CD4-positive, alpha-beta T cell (primary cell): ENCODE data around the gene CAMTA1. TPM values are rescaled to one million over a fixed set of nuclear protein-coding genes. Genes with fewer than 3 reads are reported as not detected.
A peak's percentile ranks its signal among the peaks of the same experiment; 100 is the strongest.
"Not testable (repeated sequence)": the region's sequence is repeated elsewhere in the genome, so short reads cannot be mapped to it uniquely, and the experiment has no call there.

Source experiments
- ATAC-seq: fragments of 200-7000 bp; cut with Tn5 transposase; one replicate; pipeline ENCODE4 v1.10.0; 2022; ENCODE audit warnings: mild to moderate bottlenecking; ENCODE audit not compliant: poor library complexity
- CTCF ChIA-PET: fragments of 350-600 bp; sonication (Branson Sonifier 250); formaldehyde crosslinking; loops from one replicate; lab custom pipeline; 2021; ENCODE audit warnings: antibody characterized with exemption, inconsistent platforms; lab: Charles Lee
- POLR2A ChIA-PET: fragments of 350-600 bp; sonication (Branson Sonifier 250); formaldehyde crosslinking; loops from one replicate; lab custom pipeline; 2021; ENCODE audit warnings: antibody characterized with exemption, inconsistent platforms; lab: Charles Lee
- DNase-seq, 14 experiments: peaks; one replicate each; pipeline ENCODE4 v3.0.0-alpha.2; 2013 to 2020; ENCODE audit warnings: mixed read lengths in 2 of 14
- H3K27ac ChIP-seq, 2 donors: one replicate each; pipeline versions ENCODE4 v1.5.1 to v1.7.0; 2013; ENCODE audit warnings: low read length in 2 of 2, low read depth in 1 of 2, mild to moderate bottlenecking in 1 of 2
- H3K27me3 ChIP-seq, 2 experiments: 1 replicate in 1 of 2; 2 replicates in 1 of 2; pipeline versions ENCODE4 v1.6.1 to v1.7.0; 2013; ENCODE audit warnings: low read length in 2 of 2, control low read depth in 1 of 2, mild to moderate bottlenecking in 1 of 2, moderate library complexity in 1 of 2; ENCODE audit not compliant: insufficient read depth in 2 of 2, control insufficient read depth in 1 of 2
- H3K36me3 ChIP-seq: one replicate; pipeline ENCODE4 v1.6.1; 2013; ENCODE audit warnings: low read length, control low read depth; ENCODE audit not compliant: insufficient read depth
- H3K4me1 ChIP-seq: one replicate; pipeline ENCODE4 v1.6.1; 2013; ENCODE audit warnings: low read length, control low read depth; ENCODE audit not compliant: insufficient read depth
- H3K4me3 ChIP-seq: one replicate; pipeline ENCODE4 v1.5.1; 2013; ENCODE audit warnings: mild to moderate bottlenecking, low read length, moderate library complexity
- H3K9me3 ChIP-seq, 2 experiments: 1 replicate in 1 of 2; 2 replicates in 1 of 2; pipeline versions ENCODE4 v1.6.1 to v1.7.0; 2013; ENCODE audit warnings: low read length in 2 of 2, mild to moderate bottlenecking in 2 of 2, control low read depth in 1 of 2, moderate library complexity in 1 of 2; ENCODE audit not compliant: control insufficient read depth in 1 of 2, insufficient read depth in 1 of 2
- H3K27ac Mint-ChIP-seq: one replicate; pipeline ENCODE4 v1.8.0; 2020; ENCODE audit warnings: mixed read lengths
- H3K27me3 Mint-ChIP-seq: one replicate; pipeline ENCODE4 v1.8.0; 2021; ENCODE audit warnings: mixed read lengths
- H3K36me3 Mint-ChIP-seq: one replicate; pipeline ENCODE4 v1.8.0; 2021; ENCODE audit warnings: low read depth, mixed read lengths
- H3K4me1 Mint-ChIP-seq: one replicate; pipeline ENCODE4 v1.8.0; 2021; ENCODE audit warnings: low read depth, mixed read lengths
- H3K4me3 Mint-ChIP-seq: one replicate; pipeline ENCODE4 v1.8.0; 2020; ENCODE audit warnings: mild to moderate bottlenecking, mixed read lengths
- H3K9me3 Mint-ChIP-seq: one replicate; pipeline ENCODE4 v1.8.0; 2020; ENCODE audit warnings: mixed read lengths
- CTCF ChIP-seq: fragments of 200-600 bp; IDR thresholded peaks from one replicate; pipeline ENCODE4 v1.8.0; 2022; ENCODE audit warnings: antibody characterized with exemption, mild to moderate bottlenecking
- intact Hi-C, 2 experiments: fragments of 100-400 bp; cut with DNase I in 1 of 2; cut with micrococcal nuclease in 1 of 2; formaldehyde crosslinking; loops; one replicate each; pipeline versions ENCODE4 v1.15.1 to v1.9.0; 2023 to 2025; cut with DNase I, micrococcal nuclease
- total RNA-seq, 174 experiments: library from RNA in 2 of 174; stranded (reverse) in 2 of 174; gene quantifications; one replicate each; pipeline ENCODE4 v1.2.3 and lab custom pipeline; 2021 to 2026

Gene CAMTA1
- total RNA-seq, 2 experiments from 2014 or later = 38.6 to 39.3 TPM

GRCh38 chr1:7705908-7706216, 920.6 kb downstream of the CAMTA1 start:
- Histone ChIP-seq H3K4me3 (peak overlapping the region; percentile 46), H3K27ac (no peak overlapping the region), H3K9me3 (no peaks in the 10 kb centered on the region), H3K4me1 (peaks cover 20% of the 10 kb centered on the region), H3K36me3 (no peaks in the 10 kb centered on the region), H3K27me3 (peaks cover 31 to 60% of the 10 kb centered on the region in 2 experiments)
- Mint-ChIP-seq H3K4me1 (peaks cover 16% of the 10 kb centered on the region), H3K27ac (peak overlapping the region; percentile 75), H3K36me3 (no peaks in the 10 kb centered on the region), H3K9me3 (no peaks in the 10 kb centered on the region), H3K4me3 (peak overlapping the region; percentile 88), H3K27me3 (peaks cover 74% of the 10 kb centered on the region)
- ATAC-seq (no peak), DNase-seq (peak in 1 of 14 experiments; percentile 6)
- POLR2A ChIA-PET = interaction anchor here (0.9 to 2.1 kb wide), 4 partner anchors 26 to 47 kb away, joined by 4 to 22 read pairs (median 6); no protein-coding TSS in a partner anchor
- CTCF ChIA-PET = no interaction called here
- no peak for TF ChIP-seq CTCF
- intact Hi-C loops = loop anchor here in 1 of 2 experiments (2.0 kb wide), 1 partner anchor 77 kb away; no protein-coding TSS in a partner anchor

DNA sequence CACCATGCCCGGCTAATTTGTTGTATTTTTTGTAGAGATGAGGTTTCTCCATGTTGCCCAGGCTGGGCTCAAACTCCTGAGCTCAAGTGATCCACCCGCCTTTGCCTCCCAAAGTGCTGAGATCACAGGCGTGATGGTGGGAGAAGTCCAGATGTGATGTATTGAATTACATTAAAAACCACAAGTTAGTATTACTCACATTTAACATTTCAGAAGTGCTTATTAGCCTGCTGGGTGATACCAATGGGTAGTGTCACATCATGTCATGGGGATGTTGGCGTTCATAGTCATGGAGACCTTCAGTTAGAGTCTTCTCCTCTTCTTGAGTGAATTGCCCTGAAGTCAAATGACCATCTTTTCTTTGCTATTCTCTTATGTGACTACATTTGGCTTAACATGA, 922.3 kb downstream of the CAMTA1 start:
- Mint-ChIP-seq H3K36me3 (no peaks in the 10 kb centered on the region), H3K4me1 (peaks cover 15% of the 10 kb centered on the region), H3K27me3 (peaks cover 79% of the 10 kb centered on the region), H3K9me3 (no peaks in the 10 kb centered on the region), H3K27ac (no peak overlapping the region), H3K4me3 (no peak overlapping the region)
- no peak overlapping the region for H3K27ac ChIP-seq
- peaks cover 35 to 55% of the 10 kb centered on the region in 2 experiments for H3K27me3 ChIP-seq
- no peak overlapping the region for H3K4me3 ChIP-seq
- DNase-seq (no peak), ATAC-seq (no peak)
- H3K36me3 ChIP-seq = no peaks in the 10 kb centered on the region
- CTCF ChIA-PET = interaction anchor here (0.6 kb wide), 1 partner anchor 14 kb away, joined by 3 read pairs; no protein-coding TSS in a partner anchor
- POLR2A ChIA-PET = no interaction called here
- no peak for TF ChIP-seq CTCF
- intact Hi-C loops = no loop called here
- H3K9me3 ChIP-seq = no peaks in the 10 kb centered on the region
- peaks cover 20% of the 10 kb centered on the region for H3K4me1 ChIP-seq

GRCh38 chr1:7708065-7708464, 922.8 kb downstream of the CAMTA1 start:
- peaks cover 79% of the 10 kb centered on the region for H3K27me3 Mint-ChIP-seq
- POLR2A ChIA-PET = not testable (repeated sequence)

DNA sequence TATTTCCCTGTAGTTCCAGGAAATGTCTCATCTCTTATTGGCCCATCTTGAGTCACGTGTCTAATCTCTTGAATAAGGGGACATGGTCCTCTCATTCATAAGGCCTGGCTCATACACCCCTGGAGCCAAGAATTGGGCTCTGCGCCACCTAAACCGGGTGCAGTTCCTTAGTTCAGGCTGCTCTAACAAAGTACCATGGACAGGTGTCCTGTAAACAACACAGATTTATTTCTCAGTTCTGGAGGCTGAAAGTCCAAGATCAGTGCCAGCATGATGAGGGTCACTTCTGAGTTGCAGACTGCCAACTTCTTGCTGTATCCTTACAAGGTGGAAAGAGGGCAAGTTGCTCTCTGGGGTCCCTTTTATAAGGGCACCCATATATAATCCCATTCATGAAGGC, 925.6 kb downstream of the CAMTA1 start:
- no peaks in the 10 kb centered on the region for H3K9me3 ChIP-seq
- H3K4me1 ChIP-seq = peaks cover 3% of the 10 kb centered on the region
- TF ChIP-seq CTCF = no peak
- Mint-ChIP-seq H3K36me3 (no peaks in the 10 kb centered on the region), H3K4me1 (peaks cover 3% of the 10 kb centered on the region), H3K9me3 (no peaks in the 10 kb centered on the region), H3K4me3 (no peak overlapping the region), H3K27me3 (peaks cover 81% of the 10 kb centered on the region), H3K27ac (no peak overlapping the region)
- H3K27ac ChIP-seq = no peak overlapping the region
- intact Hi-C loops = no loop called here
- CTCF ChIA-PET = interaction anchor here (0.7 to 1.8 kb wide), 2 partner anchors 44 to 57 kb away, joined by 3 to 5 read pairs; no protein-coding TSS in a partner anchor
- H3K27me3 ChIP-seq = peaks cover 27 to 43% of the 10 kb centered on the region in 2 experiments
- no peak for DNase-seq
- H3K4me3 ChIP-seq = no peak overlapping the region
- no peaks in the 10 kb centered on the region for H3K36me3 ChIP-seq
- ATAC-seq = no peak
- POLR2A ChIA-PET = no interaction called here

More at GRCh38 chr1:7708065-7708464, 922.8 kb downstream of the CAMTA1 start:
- H3K4me3 Mint-ChIP-seq, H3K4me1 Mint-ChIP-seq, H3K9me3 ChIP-seq, H3K4me3 ChIP-seq, H3K36me3 ChIP-seq, intact Hi-C loops, H3K36me3 Mint-ChIP-seq, H3K27ac ChIP-seq, DNase-seq, ATAC-seq, H3K27ac Mint-ChIP-seq, H3K9me3 Mint-ChIP-seq: not testable (repeated sequence)
- CTCF ChIA-PET = interaction anchor here (0.6 kb wide), 1 partner anchor 9 kb away, joined by 3 read pairs; no protein-coding TSS in a partner anchor
- H3K4me1 ChIP-seq = peaks cover 20% of the 10 kb centered on the region
- peaks cover 36 to 52% of the 10 kb centered on the region in 2 experiments for H3K27me3 ChIP-seq
